GM18502 (cell line): Measurements from ENCODE around the gene EIPR1.

Experiments used
- ATAC-seq: cut with Tn5 transposase; IDR thresholded peaks from one replicate; pipeline ENCODE4 v1.9.1; 2021; ENCODE audit warnings: mild to moderate bottlenecking; ENCODE audit not compliant: unreplicated experiment, poor library complexity

EIPR1 gene

GRCh38 chr2:3326182-3326537 is 51.5 kb downstream of the EIPR1 start:
- ATAC-seq, result no peak

GRCh38 chr2:3325458-3326181 is 52.0 kb downstream of the EIPR1 start:
- no peak for ATAC-seq

DNA sequence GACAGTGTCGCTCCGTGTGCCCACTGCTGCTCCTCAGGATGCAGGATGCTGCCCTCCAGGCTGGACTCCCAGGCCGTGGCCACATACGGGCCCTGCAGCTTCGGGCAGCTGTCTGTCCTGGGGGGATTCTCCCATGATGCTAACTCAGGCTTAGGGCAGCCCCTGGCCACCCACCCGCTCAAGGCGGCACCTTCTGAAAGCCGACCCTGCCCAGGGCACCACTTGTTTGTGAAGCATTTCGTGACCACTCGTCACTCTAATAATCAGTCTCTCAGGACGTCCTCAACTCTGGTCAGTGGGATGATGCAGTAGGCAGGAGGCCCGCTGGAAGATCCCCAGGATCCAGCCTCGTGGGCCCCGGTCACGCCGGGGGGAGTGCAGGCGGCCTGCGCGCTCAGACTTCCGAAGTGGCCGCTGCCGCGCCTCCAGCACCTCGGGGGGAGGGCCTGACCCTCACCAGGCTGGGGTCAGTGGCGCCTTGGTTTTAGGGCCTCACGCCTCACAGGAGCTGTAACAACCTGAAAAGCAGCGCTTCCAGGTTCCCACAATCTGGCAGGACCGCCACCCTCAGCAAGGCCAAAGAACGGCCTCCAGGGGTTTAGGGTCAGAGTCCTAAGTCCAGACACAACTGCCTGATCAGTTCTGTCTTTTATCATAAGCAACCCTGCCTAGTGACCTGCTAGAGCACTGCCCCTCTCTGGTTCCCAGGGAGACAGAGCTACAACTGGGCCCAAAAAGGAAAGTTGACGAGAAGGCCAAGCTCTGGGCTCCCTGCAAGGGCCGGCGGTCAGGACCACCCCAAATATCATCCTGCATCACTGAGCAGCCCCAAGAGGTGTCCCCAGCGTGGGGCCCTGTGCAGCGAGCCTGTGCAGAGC is 53.0 kb downstream of the EIPR1 start:
- no peak for ATAC-seq

DNA sequence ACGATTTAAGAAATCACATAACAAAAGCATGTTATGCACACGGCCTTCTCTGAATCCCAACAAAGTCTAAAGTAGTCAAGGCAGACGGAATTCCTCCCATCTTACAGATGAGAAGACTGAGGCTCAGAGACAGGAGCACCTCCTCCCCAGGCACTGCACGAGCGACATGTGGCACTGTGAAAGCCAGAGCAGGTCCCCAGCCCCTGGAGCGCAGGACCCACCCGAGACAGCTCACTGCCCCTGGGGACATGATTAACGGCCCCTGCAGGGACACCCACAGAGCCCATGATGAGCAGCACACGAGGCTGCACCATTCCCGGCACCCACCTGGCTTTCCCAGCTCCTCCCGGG is 53.6 kb downstream of the EIPR1 start:
- ATAC-seq, result no peak

DNA sequence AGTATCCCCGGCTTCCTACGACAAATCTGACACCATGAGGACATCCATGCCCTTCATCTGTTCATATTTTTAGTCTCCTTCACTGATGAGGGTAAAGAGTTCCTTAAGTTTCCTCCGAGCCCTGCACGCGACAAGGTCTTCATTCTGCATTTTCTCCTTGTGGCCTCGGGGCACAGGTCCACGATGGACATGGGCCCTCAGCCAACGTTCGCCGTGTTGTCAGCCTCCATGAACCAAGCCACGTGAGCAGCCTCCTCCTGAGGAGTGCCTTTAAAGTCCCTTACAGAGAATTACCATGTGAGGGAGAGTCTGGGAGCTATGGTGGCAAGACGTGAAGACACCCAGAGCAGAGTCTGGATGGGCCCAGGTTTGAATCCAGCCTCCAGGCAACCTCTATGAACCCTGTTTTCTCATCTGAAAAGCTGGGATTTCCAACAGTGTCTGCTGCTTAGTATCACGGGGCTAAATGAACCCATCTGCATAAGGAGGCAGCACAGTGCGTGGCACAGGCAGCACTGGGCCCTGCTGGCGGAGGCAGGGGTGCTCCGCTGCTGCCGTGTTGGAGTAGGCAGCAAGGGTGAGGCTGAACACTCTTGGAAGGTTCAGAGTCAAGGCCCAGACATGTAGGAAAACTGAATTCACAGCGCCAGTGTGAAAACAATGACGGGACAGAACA is 54.1 kb downstream of the EIPR1 start:
- no peak for ATAC-seq

- no peak for ATAC-seq
Observed at GRCh38 chr2:3322311-3322970, 55.2 kb downstream of the EIPR1 start.

DNA sequence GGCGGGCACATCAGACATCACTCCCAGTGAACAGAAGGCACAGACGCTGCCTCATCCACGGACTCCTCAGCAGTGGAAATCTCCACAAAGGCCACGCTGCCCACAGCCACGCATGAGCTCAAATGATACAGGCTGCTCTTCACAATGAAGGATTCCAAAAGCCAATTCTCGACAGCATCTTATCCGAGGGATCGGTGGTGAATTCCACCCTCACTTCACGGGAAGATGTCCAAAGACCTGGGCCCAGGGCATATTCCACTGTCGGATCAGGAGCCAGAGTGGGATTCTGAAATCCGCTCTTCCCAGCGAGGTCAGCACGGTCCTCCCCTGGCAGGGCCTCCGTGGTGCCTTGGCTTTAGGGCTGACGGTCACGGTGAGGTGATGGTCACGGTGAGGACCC is 55.8 kb downstream of the EIPR1 start:
- ATAC-seq, result no peak

- ATAC-seq, result no peak
Observed at GRCh38 chr2:3320910-3321605, 56.6 kb downstream of the EIPR1 start.

GRCh38 chr2:3319745-3320566 is 57.7 kb downstream of the EIPR1 start:
- ATAC-seq, result no peak

DNA sequence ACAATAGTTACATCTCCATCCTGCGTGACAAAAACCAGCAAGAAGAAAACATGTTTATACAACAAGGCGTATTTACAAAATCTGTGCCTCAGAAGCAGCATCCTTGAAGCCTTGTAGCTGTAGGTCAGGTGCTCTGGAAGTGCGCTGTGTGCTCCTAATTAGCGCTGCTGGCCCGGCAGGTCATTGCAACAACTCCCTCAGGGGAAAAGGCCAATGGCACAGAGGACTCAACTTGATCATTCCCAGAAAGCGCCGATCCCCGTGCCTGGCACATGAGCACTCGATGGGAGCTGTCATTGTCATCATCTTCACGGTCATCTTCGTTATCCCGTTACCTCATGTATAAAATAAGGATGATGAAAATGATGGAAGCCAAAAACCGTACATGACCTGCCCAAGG is 58.5 kb downstream of the EIPR1 start:
- ATAC-seq, result no peak

- no peak for ATAC-seq
Observed at GRCh38 chr2:3317871-3318590, 59.6 kb downstream of the EIPR1 start.

DNA sequence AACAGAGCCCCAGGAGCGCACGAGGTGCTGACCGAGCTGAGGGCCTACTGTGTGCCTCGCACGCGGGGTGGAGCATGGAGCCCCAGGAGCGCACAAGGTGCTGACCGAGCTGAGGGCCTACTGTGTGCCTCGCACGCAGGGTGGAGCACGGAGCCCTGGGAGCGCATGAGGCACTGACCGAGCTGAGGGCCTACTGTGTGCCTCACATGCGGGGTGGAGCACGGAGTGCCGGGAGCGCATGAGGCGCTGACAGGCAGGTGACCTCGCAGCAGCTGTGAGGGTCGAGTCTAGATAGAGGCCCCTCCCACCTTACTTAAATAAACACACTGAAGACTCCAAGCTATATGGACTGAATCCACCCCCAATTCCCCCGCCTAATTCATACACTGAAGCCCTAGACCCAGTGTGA is 60.3 kb downstream of the EIPR1 start:
- ATAC-seq, result no peak

DNA sequence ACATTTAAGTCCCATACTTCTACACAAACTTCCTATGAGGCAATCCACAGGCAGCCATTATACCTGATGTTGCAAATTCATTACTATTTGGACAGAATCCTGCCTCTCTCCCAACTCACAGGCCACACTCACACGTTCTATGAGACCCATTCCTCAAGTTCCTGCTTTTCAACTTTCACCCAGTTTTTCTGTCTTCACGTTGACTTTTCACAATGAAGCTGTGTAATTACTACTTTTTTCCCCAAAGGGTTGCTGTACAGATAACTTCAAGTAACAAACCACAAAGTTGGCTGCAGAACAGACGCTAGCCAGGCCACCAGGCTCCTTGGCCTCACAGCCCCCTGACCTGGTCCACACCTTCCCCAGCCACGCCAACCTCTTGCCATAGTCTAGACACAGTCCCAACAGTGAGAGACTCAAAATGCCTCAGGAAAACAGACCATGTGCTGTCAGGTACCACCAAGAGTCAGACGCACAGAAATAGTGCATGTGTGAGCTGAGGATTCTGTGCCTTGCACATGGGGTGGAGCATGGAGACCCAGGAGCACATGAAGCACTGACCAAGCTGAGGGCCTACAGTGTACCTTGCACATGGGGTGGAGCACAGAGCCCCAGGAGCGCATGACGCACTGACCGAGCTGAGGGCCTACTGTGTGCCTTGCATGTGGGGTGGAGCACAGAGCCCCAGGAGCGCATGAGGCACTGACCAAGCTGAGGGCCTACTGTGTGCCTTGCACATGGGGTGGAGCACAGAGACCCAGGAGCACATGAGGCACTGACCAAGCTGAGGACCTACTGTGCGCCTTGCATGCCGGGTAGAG is 61.0 kb downstream of the EIPR1 start:
- no peak for ATAC-seq

- no peak for ATAC-seq
Observed at GRCh38 chr2:3314626-3315025, 63.0 kb downstream of the EIPR1 start.

DNA sequence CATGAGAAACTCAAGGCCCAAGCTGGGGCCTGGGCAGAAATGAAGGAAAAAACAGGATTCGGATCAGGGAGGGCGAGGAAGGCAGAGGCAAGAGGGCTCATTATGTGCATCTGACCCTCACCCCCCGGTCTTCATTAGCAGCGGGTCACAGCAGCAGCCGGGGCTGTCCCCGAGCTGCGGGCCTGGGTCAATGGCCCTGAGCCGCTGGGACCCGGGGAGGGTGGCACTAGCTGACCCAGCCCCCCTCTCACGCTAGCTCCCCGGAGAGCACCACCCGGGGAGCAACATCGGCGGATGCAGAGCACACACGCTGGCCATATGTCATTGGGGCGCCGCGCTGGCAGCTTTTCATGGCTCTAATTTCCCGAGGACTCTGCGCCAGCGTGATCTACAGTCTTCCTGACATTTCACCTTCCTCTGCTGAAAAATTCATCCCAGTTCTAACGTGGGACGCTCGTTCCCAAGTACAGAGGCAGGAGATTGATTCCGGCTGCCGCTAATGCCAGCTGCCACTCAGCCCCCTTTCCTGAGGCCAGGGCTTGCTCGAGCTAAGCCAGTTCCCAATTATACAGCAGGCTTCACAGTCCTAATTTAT is 63.7 kb downstream of the EIPR1 start:
- ATAC-seq, result no peak

- ATAC-seq, result no peak
Observed at GRCh38 chr2:3312576-3313345, 64.9 kb downstream of the EIPR1 start.

DNA sequence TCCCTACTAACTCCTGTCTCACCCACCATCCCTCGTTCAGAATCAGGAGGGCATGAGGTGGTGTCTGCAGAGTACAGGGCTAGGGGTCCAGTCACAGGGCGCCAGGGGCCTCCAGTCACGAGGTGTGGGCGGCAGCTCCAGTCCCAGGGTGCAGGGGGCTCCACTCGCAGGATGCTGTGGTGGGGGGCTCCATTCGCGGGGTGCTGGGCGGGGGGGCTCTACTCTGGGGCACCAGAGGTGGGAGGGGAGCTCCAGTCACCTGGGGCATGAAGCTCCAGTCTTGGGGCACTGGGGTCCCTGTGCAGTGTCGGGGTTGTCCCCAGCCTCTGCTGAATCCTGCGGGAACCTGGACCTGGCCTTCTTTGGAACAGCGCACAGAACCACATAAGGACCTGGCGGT is 66.0 kb downstream of the EIPR1 start:
- ATAC-seq, result no peak
